HG02885 (cell line): ENCODE data around the gene CD247.

Source experiments
- ATAC-seq: cut with Tn5 transposase; IDR thresholded peaks from one replicate; pipeline ENCODE4 v1.9.1; 2021; ENCODE audit warnings: mild to moderate bottlenecking; ENCODE audit not compliant: unreplicated experiment, poor library complexity

Gene CD247

GRCh38 chr1:167514288-167514687 lies 4.0 kb downstream of the CD247 start:
- no peak for ATAC-seq

- no peak for ATAC-seq
Observed at GRCh38 chr1:167512046-167512654, 6.2 kb downstream of the CD247 start.

DNA sequence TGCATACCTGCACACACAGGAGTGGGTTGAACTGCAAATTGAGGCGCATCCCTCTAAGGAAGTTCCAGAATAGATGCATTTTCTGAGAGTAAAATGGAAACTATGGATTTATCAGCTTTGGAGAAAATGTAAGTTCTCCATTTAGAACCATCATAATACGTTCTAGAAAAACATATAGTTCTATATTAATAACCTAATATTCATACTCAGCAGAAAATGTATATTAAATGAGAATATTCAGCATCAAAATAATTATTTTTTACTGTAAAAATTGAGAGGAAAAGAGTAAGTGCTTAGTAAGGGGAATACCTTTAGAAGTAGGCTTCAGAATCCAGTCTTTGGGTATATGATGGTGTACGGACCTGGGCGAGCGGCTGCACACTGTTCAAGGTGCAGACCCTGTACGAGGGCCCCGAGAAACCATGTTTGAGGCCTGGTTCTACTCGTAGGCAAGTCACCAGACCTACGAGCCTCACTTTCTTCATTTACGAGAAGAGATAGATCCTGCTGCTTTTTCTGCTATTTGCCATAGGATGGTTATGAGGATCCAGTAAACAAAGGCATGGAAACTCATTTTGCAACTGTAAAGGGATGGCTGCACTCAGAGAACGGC lies 6.8 kb downstream of the CD247 start:
- ATAC-seq: no peak

DNA sequence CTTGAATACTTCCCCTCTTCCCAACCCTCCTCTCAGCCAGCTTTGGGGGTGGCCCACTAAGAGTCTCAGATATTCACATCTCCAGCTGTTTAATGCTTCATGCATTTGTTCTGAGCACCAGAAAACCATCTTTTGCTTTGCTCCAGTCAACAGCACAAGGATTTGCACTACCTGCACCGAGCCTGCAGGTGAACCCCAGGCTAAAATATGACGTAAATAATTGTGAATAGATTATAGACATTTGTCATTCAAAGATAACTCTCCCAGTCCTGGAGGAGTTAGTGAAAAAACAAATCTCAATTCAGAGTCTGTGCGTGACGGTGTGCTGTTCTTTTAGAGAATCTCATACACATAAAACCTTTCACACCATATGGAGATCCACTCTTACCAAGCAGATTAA lies 7.4 kb downstream of the CD247 start:
- ATAC-seq: no peak

- ATAC-seq: no peak
Observed at GRCh38 chr1:167510244-167510643, 8.1 kb downstream of the CD247 start.

DNA sequence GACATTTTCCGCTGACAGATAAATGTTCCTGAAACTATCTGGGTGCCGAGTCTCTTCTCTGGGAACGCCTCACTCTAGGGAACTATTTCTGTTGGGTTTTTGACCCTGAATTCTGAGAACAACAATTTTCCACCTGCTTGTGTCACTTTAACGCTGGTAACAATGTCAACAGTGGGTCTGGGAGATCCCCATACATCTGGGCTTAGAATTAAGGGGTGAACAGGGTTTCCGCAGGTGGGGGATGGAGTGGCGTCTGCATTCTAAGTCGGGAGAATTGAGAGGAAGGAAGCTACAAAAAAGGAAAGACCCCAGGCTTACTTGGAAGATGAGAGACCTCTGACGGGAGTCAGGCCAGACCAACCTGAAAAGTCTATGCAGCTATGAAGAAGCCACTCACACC lies 8.7 kb downstream of the CD247 start:
- ATAC-seq: no peak

DNA sequence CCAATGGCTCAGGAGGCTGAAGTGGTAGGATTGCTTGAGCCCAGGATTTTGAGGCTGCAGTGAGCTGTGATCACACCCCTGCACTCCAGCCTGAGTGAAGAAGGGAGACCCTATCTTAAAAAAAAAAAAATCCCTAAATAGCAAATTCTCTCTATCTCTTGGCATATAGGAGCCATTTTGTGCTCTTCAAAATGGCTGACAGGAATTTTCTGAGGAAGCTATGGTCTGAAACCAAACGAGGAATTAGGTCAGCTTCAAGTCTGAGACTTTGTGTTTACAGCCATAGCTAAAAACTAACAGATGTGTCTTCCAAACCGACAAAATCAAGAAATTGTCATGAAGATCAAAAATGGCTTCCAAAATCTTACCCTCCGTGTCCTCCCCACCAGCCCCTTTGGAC lies 10.6 kb downstream of the CD247 start:
- ATAC-seq: no peak

DNA sequence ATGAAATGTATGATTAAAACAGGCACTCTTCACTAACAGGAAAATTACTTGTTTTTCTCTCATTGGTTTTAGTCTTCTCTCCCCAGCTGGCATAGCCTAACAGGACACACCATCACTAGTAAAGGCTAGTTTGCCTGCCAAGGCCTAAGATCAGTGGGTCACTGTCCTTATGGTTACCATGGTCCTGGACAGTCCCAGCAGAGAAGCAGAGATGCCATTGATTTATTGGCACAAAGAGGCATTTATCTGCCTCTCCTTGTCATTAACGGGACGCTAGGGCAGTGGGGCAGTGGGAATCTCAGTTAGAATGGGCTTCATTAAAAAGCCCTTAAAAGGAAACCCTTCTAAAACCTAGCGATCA lies 13.9 kb downstream of the CD247 start:
- ATAC-seq: no peak

DNA sequence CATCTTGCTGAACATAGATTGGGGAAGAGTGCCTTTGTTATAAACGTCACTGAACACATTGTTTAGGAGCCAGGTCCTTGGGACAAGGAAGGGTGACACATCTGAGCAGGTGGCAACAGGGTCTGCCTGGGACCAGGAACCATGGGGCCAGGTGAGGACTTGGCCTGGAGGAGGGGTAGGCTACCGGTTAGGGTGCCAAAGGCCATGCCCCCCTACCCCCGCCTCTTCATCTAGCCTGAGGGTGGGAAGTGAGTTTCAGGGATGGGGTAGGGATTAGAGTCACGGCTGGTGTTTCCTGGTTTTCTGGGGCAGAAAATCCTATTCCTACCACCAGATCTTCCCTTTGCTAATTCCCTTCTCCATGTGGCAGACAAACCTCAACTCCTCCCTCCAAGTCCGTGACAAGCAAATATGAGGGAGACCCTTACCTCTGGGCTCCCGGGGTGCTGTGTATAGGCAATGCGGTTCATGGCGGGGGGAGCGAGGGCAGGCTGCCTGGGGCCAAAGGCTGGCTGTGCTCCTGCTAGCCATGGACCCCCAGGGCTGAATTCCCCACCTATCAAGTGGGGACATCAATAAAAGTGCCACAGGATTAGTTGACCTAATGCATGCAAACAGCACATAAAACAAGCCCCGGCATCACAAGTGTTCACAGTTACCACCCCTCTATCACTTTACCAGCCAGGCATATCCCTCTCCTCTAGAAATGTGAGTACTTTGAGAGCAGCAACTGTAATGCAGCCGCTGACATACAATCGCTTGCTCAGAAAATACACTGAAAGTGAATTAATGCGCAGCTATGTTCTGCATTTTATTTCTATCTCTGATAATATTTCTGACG lies 14.5 kb downstream of the CD247 start:
- ATAC-seq: no peak

- no peak for ATAC-seq
Observed at GRCh38 chr1:167502719-167503462, 15.4 kb downstream of the CD247 start.

DNA sequence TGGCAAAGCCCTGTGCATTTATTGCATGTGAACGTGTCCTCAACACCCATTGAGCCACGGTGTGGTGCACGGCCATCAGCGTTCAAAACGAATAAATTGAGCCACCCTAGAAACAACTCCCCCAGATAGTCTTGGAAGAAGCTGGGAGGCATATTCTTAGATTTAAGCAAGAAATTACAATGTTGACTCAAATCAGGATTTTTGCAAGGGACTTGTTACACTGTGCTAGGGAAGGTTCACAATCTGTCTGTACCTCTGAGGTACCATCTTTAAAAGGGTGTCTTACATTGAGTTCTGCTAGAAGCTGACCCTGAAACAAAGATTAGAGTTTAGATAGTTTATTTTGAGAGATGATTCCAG lies 16.2 kb downstream of the CD247 start:
- ATAC-seq: no peak

GRCh38 chr1:167501515-167502191 lies 16.7 kb downstream of the CD247 start:
- ATAC-seq: no peak

GRCh38 chr1:167500283-167500860 lies 18.0 kb downstream of the CD247 start:
- peak; percentile 47 for ATAC-seq

- peak; percentile 93 for ATAC-seq
Observed at GRCh38 chr1:167499664-167500101, 18.6 kb downstream of the CD247 start.

DNA sequence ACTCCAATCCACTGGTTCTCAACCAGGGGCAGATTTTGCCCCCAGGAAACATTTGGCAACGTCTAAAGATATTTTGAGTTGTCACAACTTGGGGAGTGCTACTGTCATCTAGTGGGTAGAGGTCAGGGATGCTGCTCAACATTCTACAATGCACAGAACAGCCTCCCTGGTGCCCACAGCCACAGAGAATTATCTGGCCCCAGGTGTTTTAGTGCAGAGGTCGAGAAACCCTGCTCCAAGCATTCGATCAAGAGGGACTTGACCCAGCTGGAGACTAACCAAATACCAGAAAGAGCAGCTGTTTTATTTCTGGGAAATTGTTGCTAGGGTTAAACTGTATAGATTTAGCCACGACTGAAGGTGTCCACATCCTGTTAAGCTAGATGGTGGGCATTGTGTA lies 19.2 kb downstream of the CD247 start:
- peak; percentile 12 for ATAC-seq

- no peak for ATAC-seq
Observed at GRCh38 chr1:167496797-167497619, 21.3 kb downstream of the CD247 start.

GRCh38 chr1:167493372-167493771 lies 25.0 kb downstream of the CD247 start:
- no peak for ATAC-seq

DNA sequence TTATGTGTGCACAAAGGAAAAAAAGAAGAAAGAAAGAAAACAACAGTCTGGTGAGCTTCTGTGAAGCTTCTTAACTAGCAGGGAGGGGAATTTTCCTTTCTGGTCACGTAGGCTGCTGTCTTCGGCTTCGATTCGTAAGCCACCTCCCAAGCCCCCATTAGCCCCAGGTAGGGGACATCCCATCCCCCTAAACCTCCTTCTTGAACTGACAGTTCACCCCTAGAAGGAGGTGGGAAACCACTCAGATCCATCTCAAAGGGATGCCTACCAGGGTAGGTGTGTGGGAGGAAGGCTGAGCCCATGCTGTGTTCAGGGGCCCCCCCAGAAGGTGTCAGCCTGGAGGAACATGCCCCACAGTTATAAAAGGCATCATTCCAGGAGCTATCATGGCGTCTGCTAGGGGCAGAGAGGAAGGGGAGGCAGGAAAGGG lies 25.8 kb downstream of the CD247 start:
- ATAC-seq: no peak
